H1 (cell line): ENCODE results near the gene SLC39A11. TPM values are rescaled to one million over a fixed set of nuclear protein-coding genes. Genes with fewer than 3 reads are reported as not detected.

Experiments
- CTCF ChIA-PET: fragments of 300-600 bp; sonication (Branson Sonifier 250); formaldehyde crosslinking; loops from one replicate; lab custom pipeline; 2021; ENCODE audit not compliant: partially characterized antibody; lab: Charles Lee
- POLR2A ChIA-PET: fragments of 300-600 bp; sonication (Branson Sonifier 250); formaldehyde crosslinking; loops from one replicate; lab custom pipeline; 2021; ENCODE audit warnings: inconsistent platforms; ENCODE audit not compliant: partially characterized antibody; lab: Charles Lee
- DNase-seq, 2 experiments: peaks; one replicate each; pipeline versions ENCODE4 v3.0.0 to v3.0.0-alpha.2; 2010 to 2022; ENCODE audit warnings: low spot score in 2 of 2, low read depth in 1 of 2, mixed read lengths in 1 of 2
- FAIRE-seq: peaks from 2 replicates; lab custom pipeline; 2011; peaks lifted over from hg19 to GRCh38; lab: Jason Lieb, UNC
- H2AFZ ChIP-seq: 2 replicates; pipeline ENCODE4 v1.8.1; 2012; ENCODE audit warnings: low read length, inconsistent platforms
- H2AK5ac ChIP-seq: 2 replicates; pipeline ENCODE4 v1.6.1; 2013; ENCODE audit warnings: low read depth, low read length
- H2BK120ac ChIP-seq: replicated peaks from 2 replicates; pipeline ENCODE3; 2013; ENCODE audit warnings: low read depth, low read length, inconsistent platforms
- H2BK12ac ChIP-seq: 2 replicates; pipeline ENCODE4 v1.6.1; 2013; ENCODE audit warnings: low read depth, low read length
- H2BK15ac ChIP-seq: 2 replicates; pipeline ENCODE4 v1.6.1; 2013; ENCODE audit warnings: low read length
- H2BK20ac ChIP-seq: 2 replicates; pipeline ENCODE4 v1.6.1; 2013; ENCODE audit warnings: low read length
- H2BK5ac ChIP-seq: 2 replicates; pipeline ENCODE4 v1.6.1; 2013; ENCODE audit warnings: low read depth, low read length
- H3K14ac ChIP-seq: 2 replicates; pipeline ENCODE4 v1.6.1; 2013; ENCODE audit warnings: inconsistent platforms; ENCODE audit not compliant: insufficient read length
- H3K18ac ChIP-seq: 2 replicates; pipeline ENCODE4 v1.6.1; 2013; ENCODE audit warnings: low read length; ENCODE audit errors: extremely low read depth
- H3K23ac ChIP-seq: 2 replicates; pipeline ENCODE4 v1.6.1; 2013; ENCODE audit warnings: inconsistent platforms; ENCODE audit not compliant: insufficient read length
- H3K23me2 ChIP-seq: 2 replicates; pipeline ENCODE4 v1.6.1; 2013; ENCODE audit warnings: low read depth, low read length
- H3K27ac ChIP-seq: 2 replicates; pipeline ENCODE4 v1.6.1; 2011; ENCODE audit warnings: low read depth, low read length, inconsistent platforms
- H3K27me3 ChIP-seq, 4 experiments: replicated peaks in 1 of 4; 1 replicate in 1 of 4; 2 replicates in 3 of 4; pipeline versions ENCODE4 v1.6.1 to v1.8.1; 2011 to 2013; ENCODE audit warnings: low read length in 3 of 4, mild to moderate bottlenecking in 3 of 4, inconsistent platforms in 2 of 4, mixed read lengths in 2 of 4, moderate library complexity in 1 of 4; ENCODE audit not compliant: control insufficient read depth in 3 of 4, insufficient read depth in 3 of 4; ENCODE audit errors: extremely low read depth in 1 of 4
- H3K36me3 ChIP-seq, 4 experiments: 2 replicates each; pipeline versions ENCODE4 v1.6.1 to v1.8.1; 2011 to 2013; ENCODE audit warnings: mild to moderate bottlenecking in 4 of 4, low read length in 3 of 4, moderate library complexity in 2 of 4, control low read depth in 1 of 4, inconsistent platforms in 1 of 4; ENCODE audit not compliant: insufficient read depth in 4 of 4, control insufficient read depth in 2 of 4
- H3K4ac ChIP-seq: replicated peaks from 2 replicates; pipeline ENCODE3; 2013; ENCODE audit warnings: low read length, low read depth, mixed read lengths, inconsistent platforms; ENCODE audit not compliant: insufficient read length
- H3K4me1 ChIP-seq, 4 experiments: replicated peaks in 1 of 4; 1 replicate in 1 of 4; 2 replicates in 3 of 4; pipeline versions ENCODE4 v1.6.1 to v1.8.1; 2011 to 2013; ENCODE audit warnings: low read length in 3 of 4, inconsistent platforms in 2 of 4, mixed read lengths in 1 of 4; ENCODE audit not compliant: insufficient read depth in 4 of 4, control insufficient read depth in 3 of 4
- H3K4me2 ChIP-seq, 2 experiments: 2 replicates each; pipeline versions ENCODE4 v1.6.1 to v1.8.1; 2011 to 2013; ENCODE audit warnings: low read depth in 2 of 2, low read length in 2 of 2, control low read depth in 1 of 2, inconsistent platforms in 1 of 2, mild to moderate bottlenecking in 1 of 2; ENCODE audit not compliant: insufficient read depth in 1 of 2
- H3K4me3 ChIP-seq, 4 experiments: fragments of 200-600, 300-600 bp in 1 of 4; sonication (generic), shearing (Covaris generic), sonication (Bioruptor Twin) in 1 of 4; 2 replicates each; pipeline versions ENCODE4 v1.5.1 to v1.8.1; 2011 to 2016; ENCODE audit warnings: low read length in 4 of 4, low read depth in 3 of 4, control low read depth in 2 of 4, inconsistent platforms in 2 of 4, mild to moderate bottlenecking in 2 of 4, mixed read lengths in 1 of 4, moderate library complexity in 1 of 4; ENCODE audit not compliant: insufficient read depth in 2 of 4; ENCODE audit errors: extremely low read depth in 1 of 4
- H3K56ac ChIP-seq: replicated peaks from 2 replicates; pipeline ENCODE3; 2013; ENCODE audit warnings: low read depth, mild to moderate bottlenecking, mixed read lengths, low read length, inconsistent platforms; ENCODE audit not compliant: insufficient read length
- H3K79me1 ChIP-seq: 2 replicates; pipeline ENCODE4 v1.6.1; 2013; ENCODE audit warnings: low read depth, low read length, control low read depth
- H3K79me2 ChIP-seq, 2 experiments: 2 replicates each; pipeline versions ENCODE4 v1.6.1 to v1.8.1; 2012 to 2013; ENCODE audit warnings: low read length in 2 of 2, mild to moderate bottlenecking in 2 of 2, inconsistent platforms in 1 of 2; ENCODE audit not compliant: insufficient read depth in 2 of 2, control insufficient read depth in 1 of 2
- H3K9ac ChIP-seq, 4 experiments: replicated peaks in 1 of 4; 1 replicate in 1 of 4; 2 replicates in 3 of 4; pipeline versions ENCODE4 v1.6.1 to v1.8.1; 2011 to 2013; ENCODE audit warnings: low read depth in 3 of 4, low read length in 3 of 4, control low read depth in 2 of 4, mild to moderate bottlenecking in 2 of 4, moderate library complexity in 2 of 4, inconsistent platforms in 1 of 4; ENCODE audit errors: extremely low read depth in 1 of 4
- H3K9me3 ChIP-seq, 2 experiments: 2 replicates each; pipeline versions ENCODE4 v1.6.1 to v1.8.1; 2012 to 2013; ENCODE audit warnings: mild to moderate bottlenecking in 2 of 2, moderate library complexity in 2 of 2, control low read depth in 1 of 2, inconsistent platforms in 1 of 2, low read depth in 1 of 2, low read length in 1 of 2, mixed read lengths in 1 of 2; ENCODE audit not compliant: insufficient read depth in 2 of 2
- H4K20me1 ChIP-seq, 2 experiments: replicated peaks in 1 of 2; 2 replicates each; pipeline versions ENCODE3 to v1.8.1; 2011 to 2013; ENCODE audit warnings: inconsistent platforms in 2 of 2, low read length in 2 of 2, mild to moderate bottlenecking in 1 of 2; ENCODE audit not compliant: insufficient read depth in 2 of 2, control insufficient read depth in 1 of 2
- H4K5ac ChIP-seq: 2 replicates; pipeline ENCODE4 v1.6.1; 2013; ENCODE audit warnings: low read length, low read depth, mixed read lengths, inconsistent platforms; ENCODE audit not compliant: insufficient read length
- H4K8ac ChIP-seq: 2 replicates; pipeline ENCODE4 v1.8.0; 2013; ENCODE audit warnings: mild to moderate bottlenecking, moderate library complexity, low read length, inconsistent platforms; ENCODE audit not compliant: insufficient read depth; ENCODE audit errors: extremely low read depth
- H4K91ac ChIP-seq: replicated peaks from 2 replicates; pipeline ENCODE3; 2013; ENCODE audit warnings: low read length, mixed read lengths, inconsistent platforms; ENCODE audit not compliant: insufficient read length
- BCL11A ChIP-seq, 2 experiments: IDR thresholded peaks; one replicate each; pipeline ENCODE4 v1.6.1; 2011; ENCODE audit warnings: low read depth in 2 of 2, low read length in 2 of 2, mild to moderate bottlenecking in 2 of 2
- CBX8 ChIP-seq: fragments of 300-800, 300-1000 bp; sonication (generic); IDR thresholded peaks from 2 replicates; pipeline ENCODE4 v1.7.1; 2016; ENCODE audit warnings: low read depth, low read length, borderline replicate concordance
- JUND ChIP-seq: IDR thresholded peaks from 2 replicates; pipeline ENCODE4 v1.6.1; 2011; ENCODE audit warnings: mild to moderate bottlenecking, improper control_type of control experiment, low read length
- POLR2A ChIP-seq, 2 experiments: IDR thresholded peaks; 1 replicate in 1 of 2; 2 replicates in 1 of 2; pipeline ENCODE4 v1.6.1; 2011; ENCODE audit warnings: low read depth in 2 of 2, low read length in 2 of 2, mild to moderate bottlenecking in 2 of 2; ENCODE audit errors: control extremely low read depth in 1 of 2
- RAD21 ChIP-seq, 2 experiments: IDR thresholded peaks in 1 of 2; conservative IDR thresholded peaks in 1 of 2; 2 replicates each; pipeline ENCODE4 v1.6.1; 2011; ENCODE audit warnings: low read depth in 2 of 2, low read length in 2 of 2, improper control_type of control experiment in 1 of 2, inconsistent platforms in 1 of 2, mild to moderate bottlenecking in 1 of 2, moderate library complexity in 1 of 2
- RNF2 ChIP-seq: fragments of 200-900, 300-1000 bp; sonication (generic); IDR thresholded peaks from 2 replicates; pipeline ENCODE4 v1.7.1; 2016; ENCODE audit warnings: borderline replicate concordance, low read depth, mild to moderate bottlenecking, antibody characterized with exemption, low read length; ENCODE audit not compliant: poor library complexity, severe bottlenecking; ENCODE audit errors: missing control alignments
- TCF12 ChIP-seq: IDR thresholded peaks from 2 replicates; pipeline ENCODE4 v1.6.1; 2011; ENCODE audit warnings: low read depth, mild to moderate bottlenecking, low read length
- WGBS, 2 experiments: shearing (Covaris generic) in 1 of 2; methylation state at CpG; one replicate each; pipeline versions ENCODE4 v1.1.6 to v1.1.7; 2013 to 2015; ENCODE audit warnings: low lambda C conversion rate in 2 of 2, mixed read lengths in 2 of 2, inconsistent platforms in 1 of 2, low coverage in 1 of 2, missing lambda C conversion rate in 1 of 2; ENCODE audit not compliant: insufficient replicate concordance in 2 of 2, insufficient coverage in 1 of 2, insufficient read length in 1 of 2; ENCODE audit errors: extremely low coverage in 1 of 2, missing lambda C conversion rate in 1 of 2; 5-methylcytosine and 5-hydroxymethylcytosine counted together
- polyA plus RNA-seq, 7 experiments: library from polyadenylated mRNA; depleted of rRNA in 3 of 7; stranded (reverse) in 5 of 7; unstranded in 2 of 7; fragments of >200 nt in 5 of 7; fragments of 200-250 nt in 2 of 7; gene quantifications; 1 replicate in 5 of 7; 2 replicates in 1 of 7; 4 replicates in 1 of 7; pipeline versions ENCODE4 v1.2.1 to v1.2.3, GENCODE V29; 2011 to 2013; ENCODE audit warnings: missing spikeins in 2 of 7, mixed read lengths in 2 of 7
- total RNA-seq: library from RNA; stranded (reverse); fragmentation: NEBNext Ultra II Directional; extraction: Animal tissue kit (Norgen Biotek cat#: 25700); gene quantifications from 2 replicates; pipeline ENCODE4 v1.2.1, GENCODE V29; 2021
- TF ChIP-seq, protein P1 (sequence below): IDR thresholded peaks from 2 replicates; pipeline ENCODE4 v1.6.1; 2012; ENCODE audit warnings: inconsistent platforms

The SLC39A11 gene
- total and polyA plus RNA-seq, 2 of the 8 experiments (the other 6 are each of a cell fraction or from before 2014, with no cell fraction given), result 12.2 to 19.6 TPM

GRCh38 chr17:72714357-72714966 lies 378.0 kb downstream of the SLC39A11 start:
- H4K91ac ChIP-seq, result no peak overlapping the region
- H2BK20ac ChIP-seq, result no peak overlapping the region
- H3K36me3 ChIP-seq, result no peaks in the 10 kb centered on the region
- TF ChIP-seq, protein P1, sequence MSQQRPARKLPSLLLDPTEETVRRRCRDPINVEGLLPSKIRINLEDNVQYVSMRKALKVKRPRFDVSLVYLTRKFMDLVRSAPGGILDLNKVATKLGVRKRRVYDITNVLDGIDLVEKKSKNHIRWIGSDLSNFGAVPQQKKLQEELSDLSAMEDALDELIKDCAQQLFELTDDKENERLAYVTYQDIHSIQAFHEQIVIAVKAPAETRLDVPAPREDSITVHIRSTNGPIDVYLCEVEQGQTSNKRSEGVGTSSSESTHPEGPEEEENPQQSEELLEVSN, result no peak
- no peak for TF ChIP-seq JUND
- no peak for TF ChIP-seq RAD21 (IDR thresholded peaks at IDR 0.05 in 1 of 2, conservative IDR thresholded peaks at IDR 0.05 in 1 of 2; ENCODE audit: low read depth in 2 of 2, low read length in 2 of 2)
- no peak for TF ChIP-seq POLR2A (IDR thresholded peaks at IDR 0.05; ENCODE audit: control extremely low read depth in 1 of 2, low read depth in 2 of 2, low read length in 2 of 2)
- no peak for TF ChIP-seq TCF12
- no peak for TF ChIP-seq RNF2
- no peak for TF ChIP-seq CBX8
- no peak for TF ChIP-seq BCL11A (IDR thresholded peaks at IDR 0.05; ENCODE audit: low read depth in 2 of 2, low read length in 2 of 2)
- no peaks in the 10 kb centered on the region for H3K23me2 ChIP-seq
- no peak overlapping the region for H3K27ac ChIP-seq
- H3K79me1 ChIP-seq, result no peaks in the 10 kb centered on the region
- H3K14ac ChIP-seq, result no peak overlapping the region
- H3K4me1 ChIP-seq, result peaks cover 0 to 4% (median under 1%) of the 10 kb centered on the region in 4 experiments; a peak in 4 of 7 replicates
- 88% methylated on average over 9 of the region's 9 CpGs; no CpG with 5 or more reads in 1 of the 2 experiments for WGBS, 2 experiments
- no peak overlapping the region for H3K56ac ChIP-seq
- ChIA-PET POLR2A (no interaction called here), CTCF (interaction anchor here (1.3 to 3.3 kb wide), 5 partner anchors 11 to 376 kb away, joined by 3 to 23 read pairs (median 10); no protein-coding TSS in a partner anchor)
- no peak overlapping the region for H2AK5ac ChIP-seq
- no peak overlapping the region for H2BK12ac ChIP-seq
- H2AFZ ChIP-seq, result no peak overlapping the region
- no peaks in the 10 kb centered on the region for H3K27me3 ChIP-seq
- no peak overlapping the region for H4K5ac ChIP-seq
- no peak overlapping the region for H3K9ac ChIP-seq
- no peak overlapping the region for H2BK120ac ChIP-seq
- H3K4ac ChIP-seq, result no peak overlapping the region
- FAIRE-seq (no peak), DNase-seq (no peak)
- no peak overlapping the region for H3K18ac ChIP-seq
- no peak overlapping the region for H2BK15ac ChIP-seq
- H4K8ac ChIP-seq, result no peak overlapping the region
- no peaks in the 10 kb centered on the region for H3K79me2 ChIP-seq
- H3K9me3 ChIP-seq, result peaks cover 0 to 4% of the 10 kb centered on the region in 2 experiments; a peak in 1 of 4 replicates
- no peak overlapping the region for H3K23ac ChIP-seq
- H2BK5ac ChIP-seq, result no peak overlapping the region
- H3K4me3 ChIP-seq, result no peak overlapping the region
- no peaks in the 10 kb centered on the region for H4K20me1 ChIP-seq
- H3K4me2 ChIP-seq, result no peak overlapping the region
